ENCODE results near the gene YWHAH. TPM values are rescaled to one million over a fixed set of nuclear protein-coding genes. Genes with fewer than 3 reads are reported as not detected.

Gene YWHAH
- total and polyA plus RNA-seq, 2 of the 4 experiments (the other 2 are of a cell fraction): 147 to 173 TPM

DNA sequence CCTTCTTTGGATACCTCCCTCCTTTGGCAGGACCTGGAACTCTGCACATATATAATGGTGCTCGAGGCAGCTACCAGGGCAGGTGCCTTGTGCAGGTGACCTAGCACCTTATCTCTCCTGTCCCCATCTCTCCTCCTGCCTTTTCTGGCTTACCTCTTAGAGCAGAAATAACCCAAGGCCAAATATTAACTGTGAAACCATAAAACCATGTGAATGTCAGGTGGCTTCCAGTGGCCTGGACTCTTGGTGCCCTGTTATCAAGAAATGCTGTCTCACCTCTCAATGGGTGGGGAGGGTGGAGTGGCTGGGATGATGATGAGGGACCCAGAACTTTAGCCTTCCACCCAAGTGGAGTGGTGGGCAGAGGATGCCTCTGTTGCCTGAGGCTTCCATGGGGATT is 42.9 kb downstream of the YWHAH start:
- Histone ChIP-seq H2BK20ac (ENCODE audit: low read depth, low read length) (no peak overlapping the region), H3K79me1 (ENCODE audit: low read depth in 1 of 2, low read length in 2 of 2) (no peaks in the 10 kb centered on the region), H3K14ac (replicated peaks; ENCODE audit: low read depth, low read length) (no peak overlapping the region), H4K91ac (ENCODE audit: insufficient read depth, low read depth, low read length) (no peak overlapping the region), H2BK120ac (ENCODE audit: low read depth, low read length) (no peak overlapping the region), H3K9me3 (ENCODE audit: control insufficient read depth, insufficient read depth, low read length) (no peaks in the 10 kb centered on the region), H3K56ac (ENCODE audit: extremely low read depth, insufficient read depth, low read length) (no peak overlapping the region), H2BK5ac (ENCODE audit: low read depth, low read length, poor library complexity, severe bottlenecking) (no peak overlapping the region), H3K9ac (ENCODE audit: low read depth, low read length) (no peak overlapping the region), H3K18ac (ENCODE audit: low read depth, low read length) (no peak overlapping the region), H3K27me3 (ENCODE audit: control insufficient read depth, insufficient read depth, low read length) (peaks cover 10% of the 10 kb centered on the region), H4K5ac (ENCODE audit: low read depth, low read length) (no peak overlapping the region), H4K20me1 (ENCODE audit: insufficient read depth, low read length) (no peaks in the 10 kb centered on the region), H4K8ac (ENCODE audit: low read depth in 2 of 2, low read length in 2 of 2) (no peak overlapping the region), H2AK9ac (replicated peaks; ENCODE audit: low read depth, low read length, poor library complexity) (no peak overlapping the region), H3K36me3 (ENCODE audit: control insufficient read depth, insufficient read depth, low read length) (no peaks in the 10 kb centered on the region), H3K4ac (ENCODE audit: low read depth, low read length) (no peak overlapping the region), H3K23ac (ENCODE audit: low read depth, low read length) (no peak overlapping the region), H3K9me1 (ENCODE audit: insufficient read depth, low read length) (no peaks in the 10 kb centered on the region), H3K4me1 (ENCODE audit: control insufficient read depth, insufficient read depth, low read length) (no peaks in the 10 kb centered on the region), H3K4me2 (ENCODE audit: low read depth, low read length) (no peak overlapping the region), H2AK5ac (ENCODE audit: low read depth, low read length) (no peak overlapping the region), H2BK15ac (ENCODE audit: low read depth, low read length) (no peak overlapping the region), H3K4me3 (ENCODE audit: insufficient read depth, low read depth, low read length) (no peak overlapping the region), H2AFZ (replicated peaks; ENCODE audit: low read length, poor library complexity) (no peak overlapping the region), H3K27ac (ENCODE audit: insufficient read depth, low read length) (no peak overlapping the region)
- intact Hi-C loops (cut with micrococcal nuclease) (no loop called here), dilution Hi-C loops (cut with HindIII; ENCODE audit: low sequenced_read_pairs, unreplicated experiment) (no loop called here), in situ Hi-C loops (cut with MboI; ENCODE audit: low sequenced_read_pairs) (no loop called here)
- WGBS, 2 experiments (ENCODE audit: extremely low coverage in 2 of 2, insufficient read length in 1 of 2): no CpG with 5 or more reads among the region's 1 CpG
- POLR2A ChIA-PET (ENCODE audit: unreplicated experiment): no interaction called here
- no peak for ATAC-seq (ENCODE audit: low read depth)
- no peak for DNase-seq
- CTCF ChIA-PET: no interaction called here
- no TSS peak for BruUV-seq (replicated peaks)
- TF ChIP-seq POLR2A (IDR thresholded peaks at IDR 0.05; ENCODE audit: low read depth, low read length) (no peak), BHLHE40 (IDR thresholded peaks at IDR 0.05; ENCODE audit: low read depth, low read length) (no peak), MAZ (IDR thresholded peaks at IDR 0.05; ENCODE audit: borderline replicate concordance, low read depth, low read length) (no peak), CHD1 (IDR thresholded peaks at IDR 0.05; ENCODE audit: low read depth, low read length) (no peak), FOS (IDR thresholded peaks at IDR 0.05; ENCODE audit: low read depth, low read length) (no peak), RCOR1 (IDR thresholded peaks at IDR 0.05; ENCODE audit: insufficient replicate concordance, low read length) (no peak), RFX5 (IDR thresholded peaks at IDR 0.05; ENCODE audit: low read depth, low read length) (no peak), MAFK (IDR thresholded peaks at IDR 0.05; ENCODE audit: low read depth, low read length) (no peak), MXI1 (IDR thresholded peaks at IDR 0.05; ENCODE audit: borderline replicate concordance, low read depth, low read length) (no peak), SMC3 (IDR thresholded peaks at IDR 0.05; ENCODE audit: low read depth, low read length) (no peak), NFE2L2 (IDR thresholded peaks at IDR 0.05; ENCODE audit: low read depth, low read length) (no peak), RAD21 (IDR thresholded peaks at IDR 0.05; ENCODE audit: low read length) (no peak), CEBPB (IDR thresholded peaks at IDR 0.05; ENCODE audit: low read depth, low read length) (no peak)
- TF ChIP-seq, protein P1, sequence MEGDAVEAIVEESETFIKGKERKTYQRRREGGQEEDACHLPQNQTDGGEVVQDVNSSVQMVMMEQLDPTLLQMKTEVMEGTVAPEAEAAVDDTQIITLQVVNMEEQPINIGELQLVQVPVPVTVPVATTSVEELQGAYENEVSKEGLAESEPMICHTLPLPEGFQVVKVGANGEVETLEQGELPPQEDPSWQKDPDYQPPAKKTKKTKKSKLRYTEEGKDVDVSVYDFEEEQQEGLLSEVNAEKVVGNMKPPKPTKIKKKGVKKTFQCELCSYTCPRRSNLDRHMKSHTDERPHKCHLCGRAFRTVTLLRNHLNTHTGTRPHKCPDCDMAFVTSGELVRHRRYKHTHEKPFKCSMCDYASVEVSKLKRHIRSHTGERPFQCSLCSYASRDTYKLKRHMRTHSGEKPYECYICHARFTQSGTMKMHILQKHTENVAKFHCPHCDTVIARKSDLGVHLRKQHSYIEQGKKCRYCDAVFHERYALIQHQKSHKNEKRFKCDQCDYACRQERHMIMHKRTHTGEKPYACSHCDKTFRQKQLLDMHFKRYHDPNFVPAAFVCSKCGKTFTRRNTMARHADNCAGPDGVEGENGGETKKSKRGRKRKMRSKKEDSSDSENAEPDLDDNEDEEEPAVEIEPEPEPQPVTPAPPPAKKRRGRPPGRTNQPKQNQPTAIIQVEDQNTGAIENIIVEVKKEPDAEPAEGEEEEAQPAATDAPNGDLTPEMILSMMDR (conservative IDR thresholded peaks at IDR 0.05; ENCODE audit: low read depth, low read length): no peak
- TF ChIP-seq, protein P2, sequence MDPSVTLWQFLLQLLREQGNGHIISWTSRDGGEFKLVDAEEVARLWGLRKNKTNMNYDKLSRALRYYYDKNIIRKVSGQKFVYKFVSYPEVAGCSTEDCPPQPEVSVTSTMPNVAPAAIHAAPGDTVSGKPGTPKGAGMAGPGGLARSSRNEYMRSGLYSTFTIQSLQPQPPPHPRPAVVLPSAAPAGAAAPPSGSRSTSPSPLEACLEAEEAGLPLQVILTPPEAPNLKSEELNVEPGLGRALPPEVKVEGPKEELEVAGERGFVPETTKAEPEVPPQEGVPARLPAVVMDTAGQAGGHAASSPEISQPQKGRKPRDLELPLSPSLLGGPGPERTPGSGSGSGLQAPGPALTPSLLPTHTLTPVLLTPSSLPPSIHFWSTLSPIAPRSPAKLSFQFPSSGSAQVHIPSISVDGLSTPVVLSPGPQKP (IDR thresholded peaks at IDR 0.05; ENCODE audit: borderline replicate concordance, low read depth, low read length): no peak
- TF ChIP-seq, protein P3, sequence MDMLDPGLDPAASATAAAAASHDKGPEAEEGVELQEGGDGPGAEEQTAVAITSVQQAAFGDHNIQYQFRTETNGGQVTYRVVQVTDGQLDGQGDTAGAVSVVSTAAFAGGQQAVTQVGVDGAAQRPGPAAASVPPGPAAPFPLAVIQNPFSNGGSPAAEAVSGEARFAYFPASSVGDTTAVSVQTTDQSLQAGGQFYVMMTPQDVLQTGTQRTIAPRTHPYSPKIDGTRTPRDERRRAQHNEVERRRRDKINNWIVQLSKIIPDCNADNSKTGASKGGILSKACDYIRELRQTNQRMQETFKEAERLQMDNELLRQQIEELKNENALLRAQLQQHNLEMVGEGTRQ (IDR thresholded peaks at IDR 0.05; ENCODE audit: low read depth, low read length): no peak
